Measurements from ENCODE around the gene SNTG2. TPM values are rescaled to one million over a fixed set of nuclear protein-coding genes. Genes with fewer than 3 reads are reported as not detected.

The SNTG2 gene
- total and polyA plus RNA-seq, 5 experiments from 2014 or later, result 0.66 to 8.8 (median 1.2) TPM

DNA sequence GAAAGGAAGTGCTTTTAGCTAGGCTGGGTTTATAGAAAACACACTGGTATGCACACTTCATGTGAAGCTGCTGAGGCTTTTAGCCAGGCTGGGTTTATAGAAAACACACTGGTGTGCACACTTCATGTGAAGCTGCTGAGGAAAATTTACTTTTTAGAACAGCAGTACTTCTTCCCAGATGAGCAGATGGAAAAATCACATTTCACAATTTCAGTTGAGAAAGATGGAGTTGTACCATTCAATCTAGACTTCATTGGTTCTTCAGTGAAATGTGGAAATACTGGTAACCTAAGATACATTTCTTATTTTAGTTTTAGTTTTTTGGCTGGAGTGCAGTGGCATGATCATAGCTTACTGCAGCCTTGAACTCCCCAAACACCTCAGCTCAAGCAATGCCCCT, 11.1 kb downstream of the SNTG2 start:
- Mint-ChIP-seq H3K4me3 (peak overlapping the region in 1 of 10 donors; percentile 45), H3K36me3 (no peaks in the 10 kb centered on the region), H3K9me3 (no peaks in the 10 kb centered on the region), H3K27ac (peak overlapping the region in 4 of 10 donors; percentile 12 to 89 (median 59)), H3K27me3 (no peaks in the 10 kb centered on the region), H3K4me1 (peaks cover 9 to 30% (median 20%) of the 10 kb centered on the region in 4 donors)
- POLR2A ChIA-PET, result interaction anchor here (2.8 to 3.7 kb wide), 2 partner anchors 11 to 12 kb away, joined by 10 to 13 read pairs; partner anchors contain the start of gene SNTG2
- ATAC-seq, result no peak
- no peak for DNase-seq

DNA sequence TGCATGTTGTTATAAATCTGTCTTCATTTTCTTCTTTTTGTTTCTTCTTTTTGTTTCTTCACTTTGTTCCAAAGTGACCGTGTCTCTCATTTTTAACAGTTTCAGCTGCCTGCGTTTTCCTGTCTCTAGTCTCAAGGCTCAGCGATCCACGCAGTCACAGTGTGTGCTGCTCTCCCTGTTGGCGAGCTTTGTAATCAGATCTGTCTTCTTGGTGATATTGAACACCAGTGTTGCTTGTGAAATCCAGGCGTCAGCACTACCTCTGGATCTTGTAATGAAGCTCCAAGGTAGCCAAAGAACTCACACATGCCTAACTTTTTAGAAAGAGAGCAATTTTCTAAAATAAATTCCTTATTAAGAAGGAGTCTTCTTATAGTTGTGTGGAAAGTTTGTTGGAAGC, 13.2 kb downstream of the SNTG2 start:
- Mint-ChIP-seq H3K9me3 (peaks cover 0 to 10% (median 0%) of the 10 kb centered on the region in 9 donors), H3K27me3 (no peaks in the 10 kb centered on the region), H3K27ac (peak overlapping the region in 2 of 10 donors; percentile 2 to 54), H3K36me3 (no peaks in the 10 kb centered on the region), H3K4me1 (peaks cover 5 to 21% (median 14%) of the 10 kb centered on the region in 4 donors), H3K4me3 (no peak overlapping the region)
- DNase-seq (no peak), ATAC-seq (no peak)
- POLR2A ChIA-PET, result interaction anchor here (2.8 kb wide), 1 partner anchor 10 kb away, joined by 13 read pairs; no protein-coding TSS in a partner anchor

DNA sequence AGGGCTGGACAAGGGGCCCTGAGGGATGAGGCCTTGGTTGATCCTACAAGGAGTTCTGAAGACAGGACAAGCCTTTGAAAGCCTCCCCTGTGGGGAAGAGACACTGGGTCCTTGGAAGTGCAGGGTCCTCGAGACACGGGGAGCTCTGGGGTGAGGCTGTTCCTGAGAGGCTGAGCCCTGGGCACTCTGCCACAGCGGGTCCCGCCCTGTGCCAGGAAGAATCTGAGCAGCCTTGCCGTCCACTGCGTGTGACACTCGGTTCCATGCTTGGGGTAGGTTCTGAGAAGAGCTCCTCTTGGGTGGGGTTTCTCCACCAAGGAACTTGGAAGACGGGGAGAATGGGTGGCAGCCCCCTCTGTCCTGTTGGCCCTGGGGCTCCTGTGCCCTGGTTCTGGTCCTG, 13.9 kb downstream of the SNTG2 start:
- ATAC-seq (no peak), DNase-seq (no peak)
- H3K27me3 Mint-ChIP-seq, result no peaks in the 10 kb centered on the region
- H3K4me3 Mint-ChIP-seq, result no peak overlapping the region
- POLR2A ChIA-PET, result no interaction called here
- peak overlapping the region in 1 of 10 donors; percentile 61 for H3K27ac Mint-ChIP-seq
- peaks cover 0 to 15% (median 2%) of the 10 kb centered on the region in 9 donors for H3K9me3 Mint-ChIP-seq
- H3K36me3 Mint-ChIP-seq, result no peaks in the 10 kb centered on the region
- H3K4me1 Mint-ChIP-seq, result peaks cover 2 to 21% (median 14%) of the 10 kb centered on the region in 4 donors

DNA sequence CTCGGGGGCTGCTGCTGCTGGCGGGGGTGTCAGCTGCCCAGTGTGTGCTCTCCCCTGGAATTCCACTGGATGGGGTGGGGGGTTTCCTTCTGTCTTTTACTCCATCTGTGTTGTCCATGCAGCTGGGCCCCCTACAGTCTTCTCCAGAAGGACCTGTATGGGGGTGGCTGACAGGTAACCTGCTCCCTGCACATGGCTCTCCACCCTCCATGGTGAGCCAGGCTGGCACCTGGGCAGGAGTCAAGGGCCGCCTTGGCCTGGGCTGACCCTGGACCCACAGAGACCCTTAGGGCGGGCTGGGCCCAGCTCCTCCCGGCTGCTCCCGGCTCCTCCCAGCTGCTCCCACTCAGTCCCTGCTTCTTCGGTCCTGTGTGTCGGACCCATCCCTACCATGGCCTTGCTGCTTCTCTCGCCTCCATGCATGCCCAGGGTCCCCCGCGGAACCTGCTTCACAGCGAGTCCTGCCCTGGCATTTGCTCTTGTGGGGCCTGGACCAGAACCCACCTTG, 15.0 kb downstream of the SNTG2 start:
- Mint-ChIP-seq H3K27me3 (no peaks in the 10 kb centered on the region), H3K36me3 (peaks cover 0 to 3% (median under 1%) of the 10 kb centered on the region in 3 donors), H3K4me3 (no peak overlapping the region), H3K27ac (peak overlapping the region in 2 of 10 donors; percentile 5 to 61), H3K4me1 (peaks cover 2 to 26% (median 15%) of the 10 kb centered on the region in 4 donors), H3K9me3 (peaks cover 0 to 20% (median 2%) of the 10 kb centered on the region in 9 donors)
- DNase-seq (no peak), ATAC-seq (no peak)
- POLR2A ChIA-PET, result no interaction called here

DNA sequence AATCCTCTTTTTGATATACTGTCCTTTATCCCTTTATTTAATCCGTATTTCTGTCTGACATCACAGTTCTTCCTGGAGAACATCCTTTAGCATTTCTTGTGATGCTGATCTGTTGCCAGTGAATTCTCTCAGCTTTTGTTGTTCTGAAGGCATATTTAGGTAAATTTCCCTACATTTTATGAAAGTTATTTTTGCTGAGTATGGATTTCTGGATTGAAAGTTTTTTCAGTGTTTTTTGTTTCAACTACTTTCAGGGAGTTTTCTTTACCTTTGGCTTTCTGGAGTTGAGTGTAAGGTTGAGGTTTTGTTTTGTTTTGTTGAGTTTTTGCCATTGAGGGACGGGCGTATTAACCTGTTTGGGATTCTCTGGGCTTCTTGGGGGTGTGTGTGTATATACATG, 22.5 kb downstream of the SNTG2 start:
- H3K27ac Mint-ChIP-seq, result peak overlapping the region; percentile 7 to 96 (median 85)
- H3K9me3 Mint-ChIP-seq, result peaks cover 0 to 27% (median 10%) of the 10 kb centered on the region in 9 donors
- H3K27me3 Mint-ChIP-seq, result peaks cover 0 to 2% (median 0%) of the 10 kb centered on the region in 5 donors
- DNase-seq, result no peak
- ATAC-seq, result no peak
- H3K4me3 Mint-ChIP-seq, result peak overlapping the region in 6 of 10 donors; percentile 27 to 85 (median 67)
- peaks cover 0 to 21% (median 10%) of the 10 kb centered on the region in 3 donors for H3K36me3 Mint-ChIP-seq
- POLR2A ChIA-PET, result interaction anchor here (0.9 to 4.4 kb wide), 4 partner anchors 12 to 25 kb away, joined by 4 to 56 read pairs (median 10); partner anchors contain the start of gene SNTG2
- H3K4me1 Mint-ChIP-seq, result peaks cover 29 to 78% (median 68%) of the 10 kb centered on the region in 4 donors

DNA sequence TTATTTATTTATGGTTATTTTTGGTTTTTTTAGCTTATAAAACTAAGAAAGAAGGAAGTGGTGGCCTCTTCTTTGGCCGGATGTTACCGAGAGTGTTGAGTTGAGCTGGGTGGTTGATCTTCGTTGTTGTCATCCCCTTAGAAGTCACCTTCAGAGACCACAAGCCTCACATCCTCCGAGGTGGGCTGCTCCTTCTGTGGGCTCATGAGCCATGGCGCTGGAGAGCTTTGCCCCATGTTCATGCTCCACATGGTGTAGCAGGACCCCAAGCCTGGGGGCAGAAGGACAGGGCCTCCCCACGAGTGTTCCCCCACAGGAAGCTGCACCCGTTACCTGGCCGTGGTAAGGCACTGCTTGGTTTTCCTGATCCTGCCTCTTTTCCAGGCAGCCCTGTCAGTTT, 23.4 kb downstream of the SNTG2 start:
- Mint-ChIP-seq H3K4me3 (peak overlapping the region; percentile 61 to 88 (median 84)), H3K27me3 (peaks cover 0 to 2% (median 0%) of the 10 kb centered on the region in 5 donors), H3K9me3 (peaks cover 0 to 24% (median 10%) of the 10 kb centered on the region in 9 donors), H3K27ac (peak overlapping the region; percentile 73 to 96 (median 94)), H3K4me1 (peaks cover 30 to 82% (median 73%) of the 10 kb centered on the region in 4 donors), H3K36me3 (peaks cover 0 to 21% (median 10%) of the 10 kb centered on the region in 3 donors)
- POLR2A ChIA-PET, result interaction anchor here (0.6 to 4.4 kb wide), 9 partner anchors 11 to 234 kb away, joined by 3 to 56 read pairs (median 6); partner anchors contain the start of gene SNTG2
- DNase-seq (peak in 9 of 10 donors; percentile 37 to 86 (median 64)), ATAC-seq (peak; percentile 95 to 99)

DNA sequence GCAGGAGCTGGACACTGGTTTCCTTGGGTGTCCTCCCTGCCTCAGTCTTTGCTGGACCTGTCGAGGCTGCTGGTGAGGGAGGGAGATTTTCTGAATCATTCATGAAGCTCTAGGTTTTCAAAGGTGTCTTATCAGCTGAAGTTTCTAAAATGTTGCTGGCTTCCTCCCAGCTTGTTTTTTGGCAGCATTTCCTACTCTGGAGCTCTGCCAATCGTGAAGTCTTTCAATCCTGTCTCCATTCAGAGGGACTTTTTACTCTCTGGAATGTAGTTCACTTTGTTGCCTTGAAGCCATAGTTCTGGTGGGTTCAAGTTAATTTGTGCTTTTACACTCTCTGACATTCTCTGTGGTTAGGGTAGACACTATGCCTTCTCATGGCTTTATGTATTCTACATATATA, 23.9 kb downstream of the SNTG2 start:
- H3K27ac Mint-ChIP-seq, result peak overlapping the region; percentile 73 to 96 (median 94)
- H3K27me3 Mint-ChIP-seq, result peaks cover 0 to 2% (median 0%) of the 10 kb centered on the region in 5 donors
- POLR2A ChIA-PET, result interaction anchor here (0.9 to 4.4 kb wide), 7 partner anchors 10 to 188 kb away, joined by 4 to 56 read pairs (median 13); partner anchors contain the start of gene SNTG2
- peak; percentile 38 to 41 for ATAC-seq
- H3K4me1 Mint-ChIP-seq, result peaks cover 32 to 87% (median 78%) of the 10 kb centered on the region in 4 donors
- peaks cover 0 to 23% (median 10%) of the 10 kb centered on the region in 9 donors for H3K9me3 Mint-ChIP-seq
- peak overlapping the region; percentile 61 to 88 (median 84) for H3K4me3 Mint-ChIP-seq
- H3K36me3 Mint-ChIP-seq, result peaks cover 0 to 21% (median 10%) of the 10 kb centered on the region in 3 donors
- peak in 2 of 10 donors; percentile 54 to 55 for DNase-seq

DNA sequence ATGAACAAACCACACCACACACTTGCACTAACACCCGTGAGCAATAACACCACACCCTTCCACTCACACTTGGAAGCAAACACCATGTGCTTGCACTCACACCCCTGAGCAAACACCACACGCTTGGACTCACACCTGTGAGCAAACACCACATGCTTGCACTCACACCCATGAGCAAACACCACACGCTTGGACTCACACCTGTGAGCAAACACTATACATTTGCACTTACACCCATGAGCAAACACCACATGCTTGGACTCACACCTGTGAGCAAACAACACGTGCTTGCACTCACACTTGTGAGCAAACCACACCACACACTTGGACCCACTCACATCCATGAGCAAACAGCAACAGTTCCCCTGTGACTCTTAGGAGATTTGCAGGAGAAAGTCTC, 24.4 kb downstream of the SNTG2 start:
- peaks cover 34 to 87% (median 82%) of the 10 kb centered on the region in 4 donors for H3K4me1 Mint-ChIP-seq

DNA sequence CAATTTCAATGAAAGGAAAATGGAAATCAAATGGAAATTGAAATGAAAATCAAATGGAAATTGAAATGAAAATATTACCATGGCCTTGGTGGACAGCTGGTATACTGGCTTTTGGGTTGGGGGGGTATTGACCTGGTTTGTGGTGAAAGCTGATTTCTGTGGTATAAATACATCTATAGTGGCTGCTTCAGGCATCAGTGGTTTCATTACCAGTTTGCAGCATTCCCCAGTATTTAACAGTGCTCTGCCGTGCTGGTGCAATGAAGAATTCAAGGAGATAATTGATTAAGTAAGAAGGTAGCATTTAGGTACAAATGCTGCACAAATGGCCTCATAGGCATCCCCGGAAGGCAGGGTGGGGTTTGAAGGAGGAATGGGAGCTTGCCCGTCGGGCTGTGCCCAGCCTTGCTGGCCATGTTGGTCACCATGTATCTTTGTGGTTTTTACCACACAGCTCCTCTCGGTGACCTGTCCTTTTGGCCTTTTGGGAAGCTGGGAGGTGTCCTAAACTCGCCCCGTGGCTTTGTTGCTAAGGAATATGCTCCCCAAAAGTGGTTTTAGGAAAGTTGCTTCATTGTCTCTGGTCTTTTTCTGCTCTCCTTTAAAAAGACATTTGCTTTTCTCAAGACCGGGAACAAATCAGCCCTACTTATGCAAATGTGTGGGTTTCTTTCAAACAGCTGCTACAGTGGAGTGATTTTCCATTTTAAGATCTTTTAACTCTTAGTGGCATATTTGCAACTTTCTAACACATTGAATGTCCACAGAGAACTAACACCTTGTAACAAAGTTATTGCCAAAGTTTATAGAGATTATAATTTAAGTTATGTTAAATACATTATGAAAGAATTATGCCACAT, 28.6 kb downstream of the SNTG2 start:
- no peak for ATAC-seq
- H3K4me3 Mint-ChIP-seq, result peak overlapping the region; percentile 15 to 76 (median 36)
- H3K27me3 Mint-ChIP-seq, result peaks cover 0 to 13% (median 5%) of the 10 kb centered on the region in 5 donors
- no peak for DNase-seq
- peaks cover 0 to 4% (median 2%) of the 10 kb centered on the region in 3 donors for H3K36me3 Mint-ChIP-seq
- POLR2A ChIA-PET, result no interaction called here
- H3K4me1 Mint-ChIP-seq, result peaks cover 36 to 87% (median 73%) of the 10 kb centered on the region in 4 donors
- H3K9me3 Mint-ChIP-seq, result peaks cover 0 to 4% (median 0%) of the 10 kb centered on the region in 9 donors
- peak overlapping the region in 5 of 10 donors; percentile 48 to 84 (median 63) for H3K27ac Mint-ChIP-seq

More for the DNA sequence above, 24.4 kb downstream of the SNTG2 start:
- peaks cover 0 to 23% (median 10%) of the 10 kb centered on the region in 9 donors for H3K9me3 Mint-ChIP-seq
- POLR2A ChIA-PET, result interaction anchor here (0.9 to 4.4 kb wide), 5 partner anchors 10 to 24 kb away, joined by 4 to 56 read pairs (median 14); partner anchors contain the start of gene SNTG2
- peaks cover 2 to 19% (median 10%) of the 10 kb centered on the region in 3 donors for H3K36me3 Mint-ChIP-seq
- DNase-seq (no peak), ATAC-seq (no peak)
- peak overlapping the region in 9 of 10 donors; percentile 50 to 88 (median 84) for H3K4me3 Mint-ChIP-seq
- H3K27ac Mint-ChIP-seq, result peak overlapping the region in 9 of 10 donors; percentile 73 to 96 (median 94)
- H3K27me3 Mint-ChIP-seq, result peaks cover 0 to 2% (median 0%) of the 10 kb centered on the region in 5 donors

DNA sequence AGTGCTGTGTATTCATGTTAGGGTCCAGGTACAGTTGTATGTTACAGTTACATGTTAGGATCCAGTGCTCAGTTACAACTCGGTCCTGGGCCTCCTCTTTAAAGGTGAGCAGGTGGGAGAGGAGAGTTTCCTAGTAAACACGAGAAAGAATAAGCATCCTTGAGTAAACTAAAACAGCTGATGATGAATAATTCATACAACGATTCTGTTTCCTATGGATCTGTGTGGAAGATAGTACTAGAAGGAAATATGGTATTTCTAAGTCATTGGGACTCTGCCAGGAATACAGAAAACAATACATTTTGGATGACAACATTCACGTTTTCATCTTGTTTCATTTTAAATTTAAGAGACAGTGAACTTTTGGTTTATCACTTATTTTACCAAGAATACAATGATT, 29.5 kb downstream of the SNTG2 start:
- peaks cover 0 to 13% (median 5%) of the 10 kb centered on the region in 5 donors for H3K27me3 Mint-ChIP-seq
- H3K9me3 Mint-ChIP-seq, result peaks cover 0 to 4% (median 0%) of the 10 kb centered on the region in 9 donors
- ATAC-seq (no peak), DNase-seq (no peak)
- POLR2A ChIA-PET, result no interaction called here
- H3K36me3 Mint-ChIP-seq, result peaks cover 0 to 4% (median 2%) of the 10 kb centered on the region in 3 donors
- peaks cover 33 to 87% (median 73%) of the 10 kb centered on the region in 4 donors for H3K4me1 Mint-ChIP-seq
- peak overlapping the region in 5 of 10 donors; percentile 10 to 79 (median 43) for H3K27ac Mint-ChIP-seq
- H3K4me3 Mint-ChIP-seq, result peak overlapping the region in 2 of 10 donors; percentile 2 to 4

DNA sequence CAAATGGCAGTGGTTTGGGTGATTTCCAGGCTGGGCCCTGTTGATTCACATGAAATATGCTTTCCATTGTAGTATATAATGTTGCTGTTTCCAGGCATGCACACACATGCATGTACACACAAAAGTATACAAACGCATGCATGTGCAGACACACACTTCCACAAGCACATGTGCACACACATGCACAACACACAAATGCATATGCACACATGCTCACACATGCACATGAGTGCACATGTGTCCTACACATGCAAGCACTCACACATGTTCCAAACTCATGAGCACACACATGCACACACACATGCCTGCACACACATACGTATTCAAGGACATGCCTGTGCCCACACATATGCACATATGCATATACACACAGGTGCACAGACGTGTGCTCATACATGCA, 30.6 kb downstream of the SNTG2 start:
- H3K4me3 Mint-ChIP-seq, result no peak overlapping the region
- peaks cover 0 to 4% (median 2%) of the 10 kb centered on the region in 3 donors for H3K36me3 Mint-ChIP-seq
- peaks cover 0 to 13% (median 5%) of the 10 kb centered on the region in 5 donors for H3K27me3 Mint-ChIP-seq
- H3K27ac Mint-ChIP-seq, result no peak overlapping the region
- H3K4me1 Mint-ChIP-seq, result peaks cover 32 to 86% (median 71%) of the 10 kb centered on the region in 4 donors
- ATAC-seq, result no peak
- POLR2A ChIA-PET, result no interaction called here
- H3K9me3 Mint-ChIP-seq, result peaks cover 0 to 4% (median 0%) of the 10 kb centered on the region in 9 donors
- no peak for DNase-seq

DNA sequence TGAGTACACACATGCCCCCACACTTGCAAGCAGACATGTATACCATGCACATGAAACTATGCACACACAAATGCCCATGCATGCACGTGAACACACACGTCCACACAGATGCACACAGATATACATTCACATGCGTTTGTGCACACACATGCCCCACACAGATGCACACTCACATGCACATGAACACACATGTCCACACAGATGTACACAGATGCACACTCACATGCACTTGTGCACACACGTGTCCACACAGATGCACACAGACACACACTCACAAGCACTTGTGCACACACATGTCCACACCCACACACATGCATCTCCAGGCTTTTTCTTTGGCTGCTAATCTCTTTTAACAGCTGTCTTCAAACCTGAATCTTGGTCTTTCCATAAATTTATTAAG, 31.1 kb downstream of the SNTG2 start:
- DNase-seq, result no peak
- no peak overlapping the region for H3K27ac Mint-ChIP-seq
- POLR2A ChIA-PET, result no interaction called here

More for the DNA sequence above, 31.1 kb downstream of the SNTG2 start:
- peaks cover 29 to 83% (median 67%) of the 10 kb centered on the region in 4 donors for H3K4me1 Mint-ChIP-seq
- H3K36me3 Mint-ChIP-seq, result peaks cover 0 to 4% (median 2%) of the 10 kb centered on the region in 3 donors
- no peak overlapping the region for H3K4me3 Mint-ChIP-seq
- H3K9me3 Mint-ChIP-seq, result peaks cover 0 to 4% (median 0%) of the 10 kb centered on the region in 9 donors
- peaks cover 0 to 13% (median 5%) of the 10 kb centered on the region in 5 donors for H3K27me3 Mint-ChIP-seq
- ATAC-seq, result no peak
